ENCODE data around the gene PDE8B.
"Not testable (repeated sequence)": the region's sequence is repeated elsewhere in the genome, so short reads cannot be mapped to it uniquely, and the experiment has no call there.

PDE8B gene

GRCh38 chr5:77368367-77368766 lies 157.9 kb downstream of the PDE8B start:
- no peak for DNase-seq

- DNase-seq: no peak
Observed at GRCh38 chr5:77369566-77369965, 159.1 kb downstream of the PDE8B start.

GRCh38 chr5:77374686-77375085 lies 164.2 kb downstream of the PDE8B start:
- no peak for DNase-seq

- DNase-seq: no peak
Observed at GRCh38 chr5:77376609-77377300, 166.3 kb downstream of the PDE8B start.

GRCh38 chr5:77379558-77380061 lies 169.1 kb downstream of the PDE8B start:
- no peak for DNase-seq

GRCh38 chr5:77380636-77381035 lies 170.2 kb downstream of the PDE8B start:
- DNase-seq: no peak

GRCh38 chr5:77383336-77383735 lies 172.9 kb downstream of the PDE8B start:
- DNase-seq: not testable (repeated sequence)

GRCh38 chr5:77386340-77386739 lies 175.9 kb downstream of the PDE8B start:
- DNase-seq: not testable (repeated sequence)

- no peak for DNase-seq
Observed at GRCh38 chr5:77389746-77390145, 179.3 kb downstream of the PDE8B start.

- DNase-seq: no peak
Observed at GRCh38 chr5:77390221-77390620, 179.7 kb downstream of the PDE8B start.

- no peak for DNase-seq
Observed at GRCh38 chr5:77390795-77391194, 180.3 kb downstream of the PDE8B start.

- no peak for DNase-seq
Observed at GRCh38 chr5:77391240-77391765, 180.8 kb downstream of the PDE8B start.

GRCh38 chr5:77394064-77394715 lies 183.7 kb downstream of the PDE8B start:
- DNase-seq: no peak

- no peak for DNase-seq
Observed at GRCh38 chr5:77396017-77396416, 185.5 kb downstream of the PDE8B start.

GRCh38 chr5:77397686-77398292 lies 187.3 kb downstream of the PDE8B start:
- DNase-seq: no peak

- DNase-seq: no peak
Observed at GRCh38 chr5:77398458-77398857, 188.0 kb downstream of the PDE8B start.

- no peak for DNase-seq
Observed at GRCh38 chr5:77398896-77399295, 188.4 kb downstream of the PDE8B start.

- no peak for DNase-seq
Observed at GRCh38 chr5:77400645-77401044, 190.2 kb downstream of the PDE8B start.

- no peak for DNase-seq
Observed at GRCh38 chr5:77402796-77403195, 192.3 kb downstream of the PDE8B start.

- no peak for DNase-seq
Observed at GRCh38 chr5:77407152-77407551, 196.7 kb downstream of the PDE8B start.

GRCh38 chr5:77409870-77410621 lies 199.6 kb downstream of the PDE8B start:
- no peak for DNase-seq

GRCh38 chr5:77413049-77413448 lies 202.6 kb downstream of the PDE8B start:
- no peak for DNase-seq

- DNase-seq: no peak
Observed at GRCh38 chr5:77418162-77418561, 207.7 kb downstream of the PDE8B start.

Measured in bone marrow (tissue), 2 donors.